Measurements from ENCODE around the gene UFSP1. TPM values are rescaled to one million over a fixed set of nuclear protein-coding genes. Genes with fewer than 3 reads are reported as not detected.
A peak's percentile ranks its signal among the peaks of the same experiment; 100 is the strongest.
"Not testable (repeated sequence)": the region's sequence is repeated elsewhere in the genome, so short reads cannot be mapped to it uniquely, and the experiment has no call there.

UFSP1 gene
- total RNA-seq, 2 experiments from 2014 or later, result 0.64 to 1.4 TPM

- Mint-ChIP-seq H3K4me3 (no peak overlapping the region), H3K27ac (no peak overlapping the region), H3K36me3 (ENCODE audit: low read depth) (peaks cover 17% of the 10 kb centered on the region), H3K4me1 (ENCODE audit: low read depth) (peaks cover 3% of the 10 kb centered on the region), H3K9me3 (no peaks in the 10 kb centered on the region), H3K27me3 (ENCODE audit: low read depth) (no peaks in the 10 kb centered on the region)
- intact Hi-C loops (cut with micrococcal nuclease), result no loop called here
- DNase-seq, result no peak
- CTCF ChIA-PET, result interaction anchor here (0.8 kb wide), 1 partner anchor 62 kb away, joined by 4 read pairs; no protein-coding TSS in a partner anchor
Observed at GRCh38 chr7:100861616-100861985, 27.9 kb downstream of the UFSP1 start.

- H3K9me3 Mint-ChIP-seq, result no peaks in the 10 kb centered on the region
- no peaks in the 10 kb centered on the region for H3K27me3 Mint-ChIP-seq (ENCODE audit: low read depth)
- H3K36me3 Mint-ChIP-seq (ENCODE audit: low read depth), result peaks cover 17% of the 10 kb centered on the region
- H3K4me3 Mint-ChIP-seq, result no peak overlapping the region
- no peak for DNase-seq
- no peaks in the 10 kb centered on the region for H3K4me1 Mint-ChIP-seq (ENCODE audit: low read depth)
- H3K27ac Mint-ChIP-seq, result no peak overlapping the region
- CTCF ChIA-PET, result no interaction called here
- intact Hi-C loops (cut with micrococcal nuclease), result no loop called here
Observed at GRCh38 chr7:100860702-100861615, 28.6 kb downstream of the UFSP1 start.

- Mint-ChIP-seq H3K27me3 (ENCODE audit: low read depth) (no peaks in the 10 kb centered on the region), H3K27ac (no peak overlapping the region), H3K9me3 (no peaks in the 10 kb centered on the region), H3K4me3 (no peak overlapping the region), H3K4me1 (ENCODE audit: low read depth) (no peaks in the 10 kb centered on the region), H3K36me3 (ENCODE audit: low read depth) (peaks cover 17% of the 10 kb centered on the region)
- DNase-seq, result no peak
- CTCF ChIA-PET, result no interaction called here
- intact Hi-C loops (cut with micrococcal nuclease), result no loop called here
Observed at GRCh38 chr7:100859856-100860255, 29.7 kb downstream of the UFSP1 start.

DNA sequence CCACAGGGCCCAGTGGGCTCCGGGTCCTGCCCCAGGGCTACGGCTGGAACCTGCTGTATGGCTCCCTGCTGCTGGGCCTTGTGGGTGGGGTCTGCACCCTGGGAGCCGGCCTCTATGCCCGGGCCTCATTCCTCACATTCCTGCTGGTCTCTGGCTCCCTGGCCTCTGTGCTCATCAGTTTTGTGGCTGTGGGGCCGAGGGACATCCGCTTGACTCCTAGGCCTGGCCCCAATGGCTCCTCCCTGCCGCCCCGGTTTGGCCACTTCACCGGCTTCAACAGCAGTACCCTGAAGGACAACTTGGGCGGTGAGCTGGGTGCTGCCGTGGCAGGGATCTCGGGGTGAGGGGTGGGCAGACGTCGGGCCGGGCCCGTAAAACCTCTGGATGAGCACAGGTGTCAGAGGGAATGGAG is 32.6 kb downstream of the UFSP1 start:
- CTCF ChIA-PET, result interaction anchor here (10.0 kb wide), 1 partner anchor 56 kb away, joined by 98 read pairs; no protein-coding TSS in a partner anchor
- no peak overlapping the region for H3K4me3 Mint-ChIP-seq
- intact Hi-C loops (cut with micrococcal nuclease), result no loop called here
- H3K27me3 Mint-ChIP-seq (ENCODE audit: low read depth), result no peaks in the 10 kb centered on the region
- peaks cover 15% of the 10 kb centered on the region for H3K4me1 Mint-ChIP-seq (ENCODE audit: low read depth)
- no peaks in the 10 kb centered on the region for H3K9me3 Mint-ChIP-seq
- H3K36me3 Mint-ChIP-seq (ENCODE audit: low read depth), result peaks cover 15% of the 10 kb centered on the region
- DNase-seq, result no peak
- no peak overlapping the region for H3K27ac Mint-ChIP-seq

GRCh38 chr7:100855515-100855914 is 34.0 kb downstream of the UFSP1 start:
- Mint-ChIP-seq H3K27me3 (ENCODE audit: low read depth) (no peaks in the 10 kb centered on the region), H3K4me1 (ENCODE audit: low read depth) (peaks cover 18% of the 10 kb centered on the region), H3K4me3 (no peak overlapping the region), H3K9me3 (no peaks in the 10 kb centered on the region), H3K36me3 (ENCODE audit: low read depth) (peaks cover 10% of the 10 kb centered on the region), H3K27ac (no peak overlapping the region)
- no peak for DNase-seq
- intact Hi-C loops (cut with micrococcal nuclease), result no loop called here
- CTCF ChIA-PET, result interaction anchor here (0.6 to 10.0 kb wide), 3 partner anchors 55 to 162 kb away, joined by 3 to 98 read pairs (median 3); no protein-coding TSS in a partner anchor

GRCh38 chr7:100854899-100855298 is 34.6 kb downstream of the UFSP1 start:
- intact Hi-C loops (cut with micrococcal nuclease), result loop anchor here (5.0 kb wide), 2 partner anchors 163 to 228 kb away; partner anchors contain the start of gene GIGYF1
- not testable (repeated sequence) for DNase-seq

DNA sequence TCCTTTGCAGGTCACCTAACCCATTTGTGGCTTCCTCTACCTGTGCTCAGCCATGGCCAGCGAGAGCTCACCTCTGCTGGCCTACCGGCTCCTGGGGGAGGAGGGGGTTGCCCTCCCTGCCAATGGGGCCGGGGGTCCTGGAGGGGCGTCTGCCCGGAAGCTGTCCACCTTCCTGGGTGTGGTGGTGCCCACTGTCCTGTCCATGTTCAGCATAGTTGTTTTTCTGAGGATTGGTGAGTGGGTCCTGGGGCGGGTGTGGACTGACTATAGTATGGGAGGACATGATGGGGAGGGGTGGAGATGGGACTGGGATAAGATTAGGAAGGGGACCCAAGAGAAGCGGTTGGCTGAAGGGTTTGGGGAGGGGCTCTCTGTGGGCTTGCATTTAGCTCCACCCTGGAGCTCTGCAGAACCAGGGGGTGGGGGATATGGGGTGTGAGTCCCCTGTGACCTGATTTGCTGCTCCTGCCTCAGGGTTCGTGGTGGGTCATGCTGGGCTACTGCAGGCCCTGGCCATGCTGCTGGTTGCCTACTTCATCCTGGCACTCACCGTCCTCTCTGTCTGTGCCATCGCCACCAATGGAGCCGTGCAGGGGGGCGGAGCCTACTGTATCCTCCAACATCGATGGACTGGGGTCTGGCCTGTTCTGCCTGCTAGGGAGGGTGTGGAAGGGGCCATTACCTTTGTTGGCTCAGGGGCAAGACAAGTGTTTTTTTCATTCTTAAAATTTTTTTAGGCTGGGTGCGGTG is 35.2 kb downstream of the UFSP1 start:
- no peaks in the 10 kb centered on the region for H3K9me3 Mint-ChIP-seq
- CTCF ChIA-PET, result interaction anchor here (0.7 to 10.0 kb wide), 4 partner anchors 54 to 312 kb away, joined by 3 to 98 read pairs (median 3); no protein-coding TSS in a partner anchor
- H3K4me1 Mint-ChIP-seq (ENCODE audit: low read depth), result peaks cover 18% of the 10 kb centered on the region
- H3K27me3 Mint-ChIP-seq (ENCODE audit: low read depth), result no peaks in the 10 kb centered on the region
- no peak for DNase-seq
- peak overlapping the region; percentile 89 for H3K4me3 Mint-ChIP-seq
- no peak overlapping the region for H3K27ac Mint-ChIP-seq
- H3K36me3 Mint-ChIP-seq (ENCODE audit: low read depth), result peaks cover 2% of the 10 kb centered on the region
- intact Hi-C loops (cut with micrococcal nuclease), result loop anchor here (5.0 kb wide), 2 partner anchors 162 to 227 kb away; partner anchors contain the start of gene GIGYF1

More at GRCh38 chr7:100854899-100855298, 34.6 kb downstream of the UFSP1 start:
- not testable (repeated sequence) for H3K4me3 Mint-ChIP-seq; H3K36me3 Mint-ChIP-seq (ENCODE audit: low read depth); H3K27ac Mint-ChIP-seq; H3K9me3 Mint-ChIP-seq; H3K27me3 Mint-ChIP-seq (ENCODE audit: low read depth)
- peaks cover 18% of the 10 kb centered on the region for H3K4me1 Mint-ChIP-seq (ENCODE audit: low read depth)
- CTCF ChIA-PET, result interaction anchor here (10.0 kb wide), 1 partner anchor 54 kb away, joined by 98 read pairs; no protein-coding TSS in a partner anchor

GRCh38 chr7:100852048-100852872 is 37.3 kb downstream of the UFSP1 start, which contains the start of gene SLC12A9:
SLC12A9 (plus strand) TSS chr7:100852713; CDS start chr7:100854198, 1,485 bp downstream.
- CTCF ChIA-PET, result interaction anchor here (0.6 to 10.0 kb wide), 22 partner anchors 15 to 254 kb away, joined by 3 to 98 read pairs (median 4); partner anchors contain the start of genes POP7 and SRRT
- Mint-ChIP-seq H3K36me3 (ENCODE audit: low read depth) (peaks cover under 1% of the 10 kb centered on the region), H3K27me3 (ENCODE audit: low read depth) (no peaks in the 10 kb centered on the region), H3K4me3 (peak within 1 kb of the TSS; percentile 89), H3K9me3 (no peaks in the 10 kb centered on the region), H3K27ac (peak within 1 kb of the TSS; percentile 50), H3K4me1 (ENCODE audit: low read depth) (peaks cover 18% of the 10 kb centered on the region)
- intact Hi-C loops (cut with micrococcal nuclease), result loop anchor here (1.0 to 5.0 kb wide), 8 partner anchors 23 to 373 kb away; partner anchors contain the start of genes GIGYF1, SRRT and TSC22D4
- peak; percentile 89 for DNase-seq

- no peak overlapping the region for H3K4me3 Mint-ChIP-seq
- CTCF ChIA-PET, result interaction anchor here (0.6 kb wide), 1 partner anchor 43 kb away, joined by 3 read pairs; no protein-coding TSS in a partner anchor
- H3K9me3 Mint-ChIP-seq, result no peaks in the 10 kb centered on the region
- no peak overlapping the region for H3K27ac Mint-ChIP-seq
- intact Hi-C loops (cut with micrococcal nuclease), result no loop called here
- H3K36me3 Mint-ChIP-seq (ENCODE audit: low read depth), result no peaks in the 10 kb centered on the region
- no peaks in the 10 kb centered on the region for H3K27me3 Mint-ChIP-seq (ENCODE audit: low read depth)
- DNase-seq, result no peak
- H3K4me1 Mint-ChIP-seq (ENCODE audit: low read depth), result peaks cover 5% of the 10 kb centered on the region
Observed at GRCh38 chr7:100847360-100847759, 42.2 kb downstream of the UFSP1 start.

DNA sequence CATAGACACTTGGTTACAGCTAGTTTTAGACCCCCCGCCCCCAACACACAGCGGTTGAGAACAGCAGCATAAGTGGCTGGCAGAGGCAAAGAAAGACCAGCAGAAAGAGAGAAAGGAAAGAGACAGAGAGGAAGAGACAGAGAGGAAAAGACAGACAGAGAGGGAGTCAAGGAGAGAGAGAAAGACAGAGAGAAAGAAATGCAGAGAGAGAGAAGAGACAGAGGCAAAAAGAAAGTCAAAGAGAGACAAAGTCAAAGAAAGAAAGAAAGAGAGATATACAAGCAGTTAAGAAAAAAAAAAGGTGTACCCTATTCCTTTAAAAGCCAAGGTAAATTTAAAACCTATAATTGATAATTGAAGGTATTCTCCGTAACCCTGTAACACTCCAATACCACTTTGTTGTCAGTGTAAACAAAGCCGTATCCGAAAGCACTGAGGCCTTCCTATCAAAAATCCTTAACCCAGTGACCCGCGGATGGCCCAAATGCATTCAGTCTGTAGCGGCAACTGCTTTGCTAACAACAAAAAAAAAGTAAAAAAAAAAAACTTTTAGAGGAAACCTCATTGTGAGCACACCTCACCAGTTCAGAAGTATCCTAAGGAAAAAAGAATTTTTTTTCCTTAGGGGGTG is 48.9 kb downstream of the UFSP1 start:
- no peak overlapping the region for H3K4me3 Mint-ChIP-seq

GRCh38 chr7:100839361-100839760 is 50.2 kb downstream of the UFSP1 start:
- no peak overlapping the region for H3K27ac Mint-ChIP-seq
- no peaks in the 10 kb centered on the region for H3K9me3 Mint-ChIP-seq
- CTCF ChIA-PET, result interaction anchor here (0.7 kb wide), 1 partner anchor 304 kb away, joined by 3 read pairs; no protein-coding TSS in a partner anchor
- H3K27me3 Mint-ChIP-seq (ENCODE audit: low read depth), result no peaks in the 10 kb centered on the region
- no peak for DNase-seq
- H3K36me3 Mint-ChIP-seq (ENCODE audit: low read depth), result no peaks in the 10 kb centered on the region
- peaks cover 7% of the 10 kb centered on the region for H3K4me1 Mint-ChIP-seq (ENCODE audit: low read depth)
- H3K4me3 Mint-ChIP-seq, result no peak overlapping the region
- intact Hi-C loops (cut with micrococcal nuclease), result no loop called here

More for the DNA sequence above, 48.9 kb downstream of the UFSP1 start:
- intact Hi-C loops (cut with micrococcal nuclease), result no loop called here
- H3K27ac Mint-ChIP-seq, result no peak overlapping the region
- no peak for DNase-seq
- H3K36me3 Mint-ChIP-seq (ENCODE audit: low read depth), result no peaks in the 10 kb centered on the region
- CTCF ChIA-PET, result no interaction called here
- H3K4me1 Mint-ChIP-seq (ENCODE audit: low read depth), result peaks cover 7% of the 10 kb centered on the region
- no peaks in the 10 kb centered on the region for H3K27me3 Mint-ChIP-seq (ENCODE audit: low read depth)
- H3K9me3 Mint-ChIP-seq, result no peaks in the 10 kb centered on the region

Measured in activated naive CD4-positive, alpha-beta T cell treated with anti-CD3 and anti-CD28 coated beads for 36 hours (primary cell).